ENCODE results near the gene FAM107B. TPM values are rescaled to one million over a fixed set of nuclear protein-coding genes. Genes with fewer than 3 reads are reported as not detected.

Gene FAM107B
- total RNA-seq, 1 donor: 30.0 TPM

DNA sequence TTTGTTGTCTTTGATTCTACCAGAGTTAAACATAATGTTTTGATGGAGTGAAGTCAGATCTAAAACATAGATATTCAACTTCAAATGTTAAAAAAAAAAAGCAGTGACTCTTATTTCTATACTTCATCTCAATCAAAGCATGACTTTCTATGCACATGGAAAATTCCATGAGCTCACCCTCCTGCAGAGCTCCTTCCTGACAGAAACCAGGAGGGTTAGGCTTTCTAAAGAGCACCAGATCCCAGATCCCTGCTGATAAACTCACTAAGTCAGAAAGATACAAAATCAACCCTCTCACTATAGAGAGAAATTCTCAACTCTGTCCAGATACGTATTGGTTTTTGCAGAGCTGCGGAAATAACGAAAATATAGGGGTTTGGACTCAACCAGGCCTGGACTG is 122.6 kb downstream of the FAM107B start:
- no peak overlapping the region for H3K27ac ChIP-seq (ENCODE audit: low read depth, low read length)
- H3K4me1 ChIP-seq (ENCODE audit: insufficient read depth, low read length): peaks cover 28% of the 10 kb centered on the region
- no peaks in the 10 kb centered on the region for H3K9me3 ChIP-seq (ENCODE audit: low read depth, low read length)
- no peak for DNase-seq (ENCODE audit: insufficient read length, low spot score, missing footprints)
- no peak overlapping the region for H2AFZ ChIP-seq (ENCODE audit: low read length)
- no peaks in the 10 kb centered on the region for H3K27me3 ChIP-seq (ENCODE audit: insufficient read depth, low read length)
- TF ChIP-seq, protein P1, sequence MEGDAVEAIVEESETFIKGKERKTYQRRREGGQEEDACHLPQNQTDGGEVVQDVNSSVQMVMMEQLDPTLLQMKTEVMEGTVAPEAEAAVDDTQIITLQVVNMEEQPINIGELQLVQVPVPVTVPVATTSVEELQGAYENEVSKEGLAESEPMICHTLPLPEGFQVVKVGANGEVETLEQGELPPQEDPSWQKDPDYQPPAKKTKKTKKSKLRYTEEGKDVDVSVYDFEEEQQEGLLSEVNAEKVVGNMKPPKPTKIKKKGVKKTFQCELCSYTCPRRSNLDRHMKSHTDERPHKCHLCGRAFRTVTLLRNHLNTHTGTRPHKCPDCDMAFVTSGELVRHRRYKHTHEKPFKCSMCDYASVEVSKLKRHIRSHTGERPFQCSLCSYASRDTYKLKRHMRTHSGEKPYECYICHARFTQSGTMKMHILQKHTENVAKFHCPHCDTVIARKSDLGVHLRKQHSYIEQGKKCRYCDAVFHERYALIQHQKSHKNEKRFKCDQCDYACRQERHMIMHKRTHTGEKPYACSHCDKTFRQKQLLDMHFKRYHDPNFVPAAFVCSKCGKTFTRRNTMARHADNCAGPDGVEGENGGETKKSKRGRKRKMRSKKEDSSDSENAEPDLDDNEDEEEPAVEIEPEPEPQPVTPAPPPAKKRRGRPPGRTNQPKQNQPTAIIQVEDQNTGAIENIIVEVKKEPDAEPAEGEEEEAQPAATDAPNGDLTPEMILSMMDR (IDR thresholded peaks at IDR 0.05; ENCODE audit: extremely low read depth, low read depth, low read length): no peak
- no peaks in the 10 kb centered on the region for H3K79me2 ChIP-seq (ENCODE audit: insufficient read depth, low read length)
- H3K36me3 ChIP-seq (ENCODE audit: insufficient read depth, low read length): no peaks in the 10 kb centered on the region
- no peak overlapping the region for H3K4me3 ChIP-seq (ENCODE audit: insufficient read depth, low read length)
- H3K4me2 ChIP-seq (ENCODE audit: insufficient read depth, low read length): no peak overlapping the region
- no peaks in the 10 kb centered on the region for H4K20me1 ChIP-seq (ENCODE audit: insufficient read depth, low read length)

- Histone ChIP-seq H3K4me2 (ENCODE audit: insufficient read depth, low read length) (no peak overlapping the region), H3K27ac (ENCODE audit: low read depth, low read length) (no peak overlapping the region), H4K20me1 (ENCODE audit: insufficient read depth, low read length) (no peaks in the 10 kb centered on the region), H3K79me2 (ENCODE audit: insufficient read depth, low read length) (no peaks in the 10 kb centered on the region), H3K36me3 (ENCODE audit: insufficient read depth, low read length) (no peaks in the 10 kb centered on the region), H3K27me3 (ENCODE audit: insufficient read depth, low read length) (no peaks in the 10 kb centered on the region), H3K9me3 (ENCODE audit: low read depth, low read length) (no peaks in the 10 kb centered on the region), H3K4me1 (ENCODE audit: insufficient read depth, low read length) (peaks cover 26% of the 10 kb centered on the region), H2AFZ (ENCODE audit: low read length) (no peak overlapping the region), H3K4me3 (ENCODE audit: insufficient read depth, low read length) (no peak overlapping the region)
- DNase-seq (ENCODE audit: insufficient read length, low spot score, missing footprints): no peak
- TF ChIP-seq, protein P1 (IDR thresholded peaks at IDR 0.05; ENCODE audit: extremely low read depth, low read depth, low read length): no peak
Measured at GRCh38 chr10:14649739-14650138, 125.0 kb downstream of the FAM107B start.

DNA sequence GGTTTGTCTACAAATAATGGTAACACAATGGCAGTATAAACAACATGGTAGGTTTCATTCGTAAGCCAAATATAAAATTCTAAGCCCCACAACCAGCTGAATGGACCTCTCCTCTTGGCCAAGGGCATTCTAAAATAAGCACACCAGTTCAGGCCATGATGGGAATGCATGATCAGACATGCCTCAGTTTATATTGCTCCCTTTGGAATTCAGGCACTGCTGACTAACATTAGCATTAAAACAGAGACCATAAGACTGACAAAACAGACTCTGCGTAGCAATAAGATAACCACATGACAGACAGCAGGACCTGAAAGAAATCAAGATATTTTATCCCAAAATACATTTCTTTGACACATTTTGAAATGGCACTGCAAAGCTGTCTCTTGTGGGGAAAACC is 125.8 kb downstream of the FAM107B start:
- H3K9me3 ChIP-seq (ENCODE audit: low read depth, low read length): no peaks in the 10 kb centered on the region
- H2AFZ ChIP-seq (ENCODE audit: low read length): peak overlapping the region; percentile 20
- no peak for DNase-seq (ENCODE audit: insufficient read length, low spot score, missing footprints)
- peaks cover 19% of the 10 kb centered on the region for H3K4me1 ChIP-seq (ENCODE audit: insufficient read depth, low read length)
- H3K4me2 ChIP-seq (ENCODE audit: insufficient read depth, low read length): peak overlapping the region; percentile 5
- no peaks in the 10 kb centered on the region for H3K36me3 ChIP-seq (ENCODE audit: insufficient read depth, low read length)
- H3K4me3 ChIP-seq (ENCODE audit: insufficient read depth, low read length): no peak overlapping the region
- TF ChIP-seq, protein P1 (IDR thresholded peaks at IDR 0.05; ENCODE audit: extremely low read depth, low read depth, low read length): no peak
- H4K20me1 ChIP-seq (ENCODE audit: insufficient read depth, low read length): no peaks in the 10 kb centered on the region
- no peaks in the 10 kb centered on the region for H3K27me3 ChIP-seq (ENCODE audit: insufficient read depth, low read length)
- H3K79me2 ChIP-seq (ENCODE audit: insufficient read depth, low read length): no peaks in the 10 kb centered on the region
- peak overlapping the region; percentile 62 for H3K27ac ChIP-seq (ENCODE audit: low read depth, low read length)

DNA sequence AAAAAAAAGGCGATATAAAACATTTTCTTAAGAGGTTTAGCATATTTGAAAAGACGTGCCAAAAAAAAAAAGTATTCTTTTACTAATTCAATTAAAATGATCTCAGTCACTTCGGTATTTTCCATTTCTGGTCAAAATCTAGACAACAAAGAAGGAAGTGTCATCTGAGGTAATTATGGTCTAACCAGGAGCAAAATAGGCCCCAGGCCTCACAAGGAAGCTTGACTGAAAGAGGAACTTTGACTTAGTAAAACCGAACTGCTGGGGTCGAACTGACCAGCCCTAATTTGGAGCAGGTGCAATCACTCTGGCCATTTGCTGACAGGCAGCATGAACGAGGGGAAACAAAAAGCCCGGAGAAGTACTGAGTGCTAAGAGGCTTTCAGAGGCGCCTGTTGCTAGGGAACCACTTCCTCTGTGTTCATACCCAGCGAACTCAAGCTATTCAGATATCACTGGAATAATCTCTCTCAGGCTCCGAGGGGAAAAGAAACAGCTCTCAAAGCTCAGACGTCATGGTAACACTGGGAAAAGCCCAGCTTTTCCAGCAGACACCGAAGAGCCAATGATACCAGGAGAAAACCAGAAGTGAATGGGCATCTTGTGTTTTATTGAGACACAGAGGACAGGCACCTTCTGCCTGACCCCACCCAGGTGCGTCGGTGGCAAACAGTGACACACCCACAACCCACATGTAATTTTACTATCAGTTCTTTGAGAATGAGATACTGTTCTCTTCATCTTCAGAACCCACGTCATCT is 126.5 kb downstream of the FAM107B start:
- H3K9me3 ChIP-seq (ENCODE audit: low read depth, low read length): no peaks in the 10 kb centered on the region
- peaks cover under 1% of the 10 kb centered on the region for H3K27me3 ChIP-seq (ENCODE audit: insufficient read depth, low read length)
- peak overlapping the region; percentile 5 for H3K4me2 ChIP-seq (ENCODE audit: insufficient read depth, low read length)
- H3K79me2 ChIP-seq (ENCODE audit: insufficient read depth, low read length): no peaks in the 10 kb centered on the region
- no peaks in the 10 kb centered on the region for H4K20me1 ChIP-seq (ENCODE audit: insufficient read depth, low read length)
- TF ChIP-seq, protein P1 (IDR thresholded peaks at IDR 0.05; ENCODE audit: extremely low read depth, low read depth, low read length): no peak
- no peaks in the 10 kb centered on the region for H3K36me3 ChIP-seq (ENCODE audit: insufficient read depth, low read length)
- peak; percentile 76 for DNase-seq (ENCODE audit: insufficient read length, low spot score, missing footprints)
- H2AFZ ChIP-seq (ENCODE audit: low read length): peak overlapping the region; percentile 20
- peak overlapping the region; percentile 9 for H3K4me3 ChIP-seq (ENCODE audit: insufficient read depth, low read length)
- H3K27ac ChIP-seq (ENCODE audit: low read depth, low read length): peak overlapping the region; percentile 62
- peaks cover 13% of the 10 kb centered on the region for H3K4me1 ChIP-seq (ENCODE audit: insufficient read depth, low read length)

Data from osteoblast (primary cell).